ENCODE measurements around the gene RPS16.

GRCh38 chr19:39425744-39426143, 10.0 kb downstream of the RPS16 start:
- no peak for TF ChIP-seq CTCF (IDR thresholded peaks at IDR 0.05)
- TF ChIP-seq POLR2A (IDR thresholded peaks at IDR 0.05): no peak
